NCI-H2081 treated with DMSO at 0.1 percent for 48 hours (cell line): ENCODE measurements around the gene UBQLN1.
"Not testable (repeated sequence)": the region's sequence is repeated elsewhere in the genome, so short reads cannot be mapped to it uniquely, and the experiment has no call there.

ENCODE experiments used
- DNase-seq: peaks from one replicate; lab custom pipeline; 2025; lab: John Stamatoyannopoulos, UW

UBQLN1 gene

DNA sequence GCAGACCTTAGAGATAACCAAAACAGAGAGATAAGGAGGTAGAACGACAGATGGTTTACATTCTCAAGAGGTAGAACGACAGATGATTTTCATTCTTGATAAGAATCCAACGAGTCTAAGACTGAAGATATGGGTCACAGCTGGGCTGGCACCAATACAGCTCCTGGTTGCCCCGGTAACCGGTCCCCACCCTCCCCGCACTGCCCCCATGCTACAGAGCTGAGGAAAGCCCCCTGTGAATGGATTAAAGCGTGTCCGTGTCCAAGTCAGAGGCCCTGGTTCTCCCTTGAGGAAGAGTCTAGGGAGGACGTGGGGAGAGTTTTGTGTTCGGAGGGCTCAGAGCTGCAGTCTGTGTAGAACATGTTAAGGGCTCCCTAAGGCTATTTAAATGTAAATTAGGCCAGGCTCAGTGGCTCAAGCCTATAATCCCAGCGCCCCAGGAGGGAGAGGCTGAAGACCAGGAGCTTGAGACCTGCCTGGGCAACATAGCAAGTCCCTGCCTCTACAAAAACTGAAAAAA lies 76.8 kb downstream of the UBQLN1 start:
- DNase-seq = no peak

GRCh38 chr9:83629433-83630104 lies 78.2 kb downstream of the UBQLN1 start:
- DNase-seq = no peak

DNA sequence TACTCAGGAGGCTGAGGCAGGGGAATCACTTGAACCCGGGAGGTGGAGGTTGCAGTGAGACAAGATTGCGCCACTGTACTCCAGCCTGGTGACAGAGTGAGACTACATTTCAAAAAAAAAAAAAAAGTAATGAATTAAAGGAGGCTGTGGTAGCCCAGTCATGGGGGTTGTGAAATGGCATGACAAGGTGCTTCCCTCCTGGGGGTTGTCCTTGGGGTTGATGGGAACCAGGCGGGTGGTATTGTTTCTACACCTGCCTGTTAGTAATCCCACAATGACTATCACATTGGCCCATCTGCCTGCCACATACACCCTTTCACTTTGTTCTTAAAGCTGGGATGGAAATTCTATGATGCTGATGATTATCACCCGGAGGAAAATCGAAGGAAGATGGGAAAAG lies 79.2 kb downstream of the UBQLN1 start:
- no peak for DNase-seq

DNA sequence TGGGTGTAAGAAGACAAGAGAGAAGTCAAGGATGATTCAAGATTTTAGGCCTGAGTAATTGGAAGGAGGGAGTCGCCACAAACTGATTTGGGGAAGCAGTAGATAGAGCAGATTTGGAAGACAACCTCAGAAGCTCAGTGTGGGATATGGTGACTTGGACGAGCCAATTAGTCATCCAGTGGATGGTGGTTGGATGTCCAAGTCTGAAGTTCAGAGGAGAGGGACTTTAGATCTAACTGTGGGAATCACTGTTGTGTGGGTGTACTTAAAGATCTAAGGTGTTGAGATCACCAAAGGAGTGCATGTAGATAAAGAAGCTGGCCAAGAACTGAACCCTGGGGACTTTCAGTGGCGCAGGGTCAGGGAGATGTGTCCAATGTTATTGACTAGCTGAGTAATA lies 82.6 kb downstream of the UBQLN1 start:
- DNase-seq = no peak

DNA sequence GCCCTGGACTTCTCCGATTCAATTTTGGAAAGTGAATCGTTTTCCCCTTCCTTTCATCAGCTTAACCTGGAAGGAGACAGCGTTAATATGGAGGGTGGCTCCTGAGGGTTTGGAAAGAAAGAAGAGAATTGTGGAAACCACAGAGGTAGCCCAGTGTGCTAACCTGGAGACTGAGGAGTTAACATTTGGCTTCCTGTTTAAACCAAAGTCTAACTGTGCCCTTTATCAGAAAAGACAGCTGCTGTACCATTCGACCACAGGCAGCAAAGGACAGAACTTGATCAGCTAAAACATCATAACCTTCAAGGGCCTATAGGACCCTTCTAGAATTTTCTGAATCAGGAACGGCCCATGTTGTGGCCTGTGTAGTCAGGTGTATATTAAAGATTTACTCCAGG lies 84.1 kb downstream of the UBQLN1 start:
- DNase-seq = no peak

GRCh38 chr9:83622939-83623678 lies 84.6 kb downstream of the UBQLN1 start, which contains the start of gene IDNK:
Gene IDNK (plus strand): TSS chr9:83623143. CDS start chr9:83623172, 29 bp downstream.
- no peak for DNase-seq

DNA sequence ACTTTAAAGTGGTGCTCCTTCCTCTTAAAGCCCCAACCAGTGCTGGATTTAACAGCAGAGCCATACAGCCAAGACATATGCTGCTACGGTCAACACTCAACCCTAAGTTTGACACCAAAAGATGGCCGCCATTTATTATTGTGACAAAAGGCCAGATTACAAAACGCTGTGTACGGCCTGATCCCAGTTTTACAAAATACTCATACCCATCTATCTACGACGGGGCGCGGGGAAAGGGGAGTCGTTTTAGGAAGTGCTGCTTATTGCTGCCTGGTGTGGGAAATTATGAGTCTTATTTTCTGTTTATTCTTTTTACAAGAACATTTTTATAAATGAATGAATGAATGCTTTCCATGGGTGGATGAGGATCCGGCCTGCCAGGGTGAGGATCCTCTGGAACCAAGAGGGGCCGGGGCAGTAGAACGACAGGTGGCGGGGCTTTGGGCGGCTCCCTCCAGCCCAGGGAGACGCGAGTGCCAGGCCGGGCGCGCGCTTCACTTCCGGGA lies 85.3 kb downstream of the UBQLN1 start:
- no peak for DNase-seq

DNA sequence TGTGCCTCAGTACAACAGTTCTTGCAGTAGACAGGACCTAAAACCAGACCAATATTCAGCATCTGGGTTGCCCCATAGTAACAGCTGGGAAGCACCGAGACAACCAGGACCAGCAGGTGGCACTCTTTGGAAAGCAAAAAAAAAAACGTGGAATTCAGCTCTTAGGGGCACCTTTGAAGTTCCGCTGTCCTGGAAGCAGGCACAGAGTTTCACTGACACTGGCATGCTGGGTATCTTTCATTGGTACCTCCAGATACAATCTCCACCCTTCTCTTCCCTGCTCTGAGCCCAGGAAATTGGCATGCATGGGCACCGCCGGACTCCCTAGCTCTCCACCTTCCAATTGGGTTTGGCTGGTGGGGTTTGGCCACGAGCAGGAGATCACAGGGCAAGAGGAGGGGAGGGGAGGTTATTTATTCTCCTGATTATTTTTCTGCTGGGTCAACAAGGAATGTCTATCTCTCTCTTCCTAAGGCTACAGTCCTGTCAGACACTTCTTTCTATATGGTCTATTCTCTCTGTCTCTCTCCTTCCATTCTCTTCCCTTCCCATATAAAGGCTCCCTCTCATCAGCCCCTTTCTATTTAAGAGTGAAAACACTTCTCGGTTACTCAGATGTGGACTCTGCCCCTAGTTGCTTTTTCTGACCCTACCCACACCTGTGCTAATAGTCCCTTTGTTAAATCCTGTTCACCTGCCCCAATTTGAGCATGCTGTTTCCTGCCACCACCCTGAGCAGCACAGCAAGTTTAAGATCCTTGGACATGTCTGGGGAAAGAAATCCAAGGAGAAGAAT lies 86.7 kb downstream of the UBQLN1 start:
- DNase-seq = peak; percentile 16

- DNase-seq = no peak
Observed at GRCh38 chr9:83617299-83617698, 90.5 kb downstream of the UBQLN1 start.

GRCh38 chr9:83613298-83613697 lies 94.5 kb downstream of the UBQLN1 start:
- not testable (repeated sequence) for DNase-seq
